ENCODE measurements around the gene AMN1. TPM values are rescaled to one million over a fixed set of nuclear protein-coding genes. Genes with fewer than 3 reads are reported as not detected.

AMN1 gene
- total and polyA plus RNA-seq, 2 experiments from 2014 or later = 12.6 to 17.7 TPM

- TF ChIP-seq, protein P1, sequence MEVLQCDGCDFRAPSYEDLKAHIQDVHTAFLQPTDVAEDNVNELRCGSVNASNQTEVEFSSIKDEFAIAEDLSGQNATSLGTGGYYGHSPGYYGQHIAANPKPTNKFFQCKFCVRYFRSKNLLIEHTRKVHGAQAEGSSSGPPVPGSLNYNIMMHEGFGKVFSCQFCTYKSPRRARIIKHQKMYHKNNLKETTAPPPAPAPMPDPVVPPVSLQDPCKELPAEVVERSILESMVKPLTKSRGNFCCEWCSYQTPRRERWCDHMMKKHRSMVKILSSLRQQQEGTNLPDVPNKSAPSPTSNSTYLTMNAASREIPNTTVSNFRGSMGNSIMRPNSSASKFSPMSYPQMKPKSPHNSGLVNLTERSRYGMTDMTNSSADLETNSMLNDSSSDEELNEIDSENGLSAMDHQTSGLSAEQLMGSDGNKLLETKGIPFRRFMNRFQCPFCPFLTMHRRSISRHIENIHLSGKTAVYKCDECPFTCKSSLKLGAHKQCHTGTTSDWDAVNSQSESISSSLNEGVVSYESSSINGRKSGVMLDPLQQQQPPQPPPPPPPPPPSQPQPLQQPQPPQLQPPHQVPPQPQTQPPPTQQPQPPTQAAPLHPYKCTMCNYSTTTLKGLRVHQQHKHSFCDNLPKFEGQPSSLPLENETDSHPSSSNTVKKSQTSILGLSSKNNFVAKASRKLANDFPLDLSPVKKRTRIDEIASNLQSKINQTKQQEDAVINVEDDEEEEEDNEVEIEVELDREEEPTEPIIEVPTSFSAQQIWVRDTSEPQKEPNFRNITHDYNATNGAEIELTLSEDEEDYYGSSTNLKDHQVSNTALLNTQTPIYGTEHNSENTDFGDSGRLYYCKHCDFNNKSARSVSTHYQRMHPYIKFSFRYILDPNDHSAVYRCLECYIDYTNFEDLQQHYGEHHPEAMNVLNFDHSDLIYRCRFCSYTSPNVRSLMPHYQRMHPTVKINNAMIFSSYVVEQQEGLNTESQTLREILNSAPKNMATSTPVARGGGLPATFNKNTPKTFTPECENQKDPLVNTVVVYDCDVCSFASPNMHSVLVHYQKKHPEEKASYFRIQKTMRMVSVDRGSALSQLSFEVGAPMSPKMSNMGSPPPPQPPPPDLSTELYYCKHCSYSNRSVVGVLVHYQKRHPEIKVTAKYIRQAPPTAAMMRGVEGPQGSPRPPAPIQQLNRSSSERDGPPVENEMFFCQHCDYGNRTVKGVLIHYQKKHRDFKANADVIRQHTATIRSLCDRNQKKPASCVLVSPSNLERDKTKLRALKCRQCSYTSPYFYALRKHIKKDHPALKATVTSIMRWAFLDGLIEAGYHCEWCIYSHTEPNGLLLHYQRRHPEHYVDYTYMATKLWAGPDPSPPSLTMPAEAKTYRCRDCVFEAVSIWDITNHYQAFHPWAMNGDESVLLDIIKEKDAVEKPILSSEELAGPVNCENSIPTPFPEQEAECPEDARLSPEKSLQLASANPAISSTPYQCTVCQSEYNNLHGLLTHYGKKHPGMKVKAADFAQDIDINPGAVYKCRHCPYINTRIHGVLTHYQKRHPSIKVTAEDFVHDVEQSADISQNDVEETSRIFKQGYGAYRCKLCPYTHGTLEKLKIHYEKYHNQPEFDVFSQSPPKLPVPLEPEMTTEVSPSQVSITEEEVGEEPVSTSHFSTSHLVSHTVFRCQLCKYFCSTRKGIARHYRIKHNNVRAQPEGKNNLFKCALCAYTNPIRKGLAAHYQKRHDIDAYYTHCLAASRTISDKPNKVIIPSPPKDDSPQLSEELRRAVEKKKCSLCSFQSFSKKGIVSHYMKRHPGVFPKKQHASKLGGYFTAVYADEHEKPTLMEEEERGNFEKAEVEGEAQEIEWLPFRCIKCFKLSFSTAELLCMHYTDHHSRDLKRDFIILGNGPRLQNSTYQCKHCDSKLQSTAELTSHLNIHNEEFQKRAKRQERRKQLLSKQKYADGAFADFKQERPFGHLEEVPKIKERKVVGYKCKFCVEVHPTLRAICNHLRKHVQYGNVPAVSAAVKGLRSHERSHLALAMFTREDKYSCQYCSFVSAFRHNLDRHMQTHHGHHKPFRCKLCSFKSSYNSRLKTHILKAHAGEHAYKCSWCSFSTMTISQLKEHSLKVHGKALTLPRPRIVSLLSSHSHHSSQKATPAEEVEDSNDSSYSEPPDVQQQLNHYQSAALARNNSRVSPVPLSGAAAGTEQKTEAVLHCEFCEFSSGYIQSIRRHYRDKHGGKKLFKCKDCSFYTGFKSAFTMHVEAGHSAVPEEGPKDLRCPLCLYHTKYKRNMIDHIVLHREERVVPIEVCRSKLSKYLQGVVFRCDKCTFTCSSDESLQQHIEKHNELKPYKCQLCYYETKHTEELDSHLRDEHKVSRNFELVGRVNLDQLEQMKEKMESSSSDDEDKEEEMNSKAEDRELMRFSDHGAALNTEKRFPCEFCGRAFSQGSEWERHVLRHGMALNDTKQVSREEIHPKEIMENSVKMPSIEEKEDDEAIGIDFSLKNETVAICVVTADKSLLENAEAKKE (CRISPR knock-in tag; IDR thresholded peaks at IDR 0.05) = no peak
- TF ChIP-seq ETS1 (IDR thresholded peaks at IDR 0.05) (no peak), EZH2phosphoT487 (IDR thresholded peaks at IDR 0.05; ENCODE audit: unreplicated experiment) (no peak), STAT1 (IDR thresholded peaks at IDR 0.05; ENCODE audit: unreplicated experiment) (no peak), ZNF114 (CRISPR knock-in tag; IDR thresholded peaks at IDR 0.05) (no peak), NANOG (IDR thresholded peaks at IDR 0.05; ENCODE audit: borderline replicate concordance) (no peak), ZNF331 (CRISPR knock-in tag; IDR thresholded peaks at IDR 0.05; ENCODE audit: low read depth) (no peak), JUNB (IDR thresholded peaks at IDR 0.05; ENCODE audit: unreplicated experiment) (no peak)
Observed at GRCh38 chr12:31685801-31686200, 43.0 kb downstream of the AMN1 start (continued).
